DMS53 treated with DMSO at 0.1 percent for 48 hours (cell line): Measurements from ENCODE around the gene MYL5.
"Not testable (repeated sequence)": the region's sequence is repeated elsewhere in the genome, so short reads cannot be mapped to it uniquely, and the experiment has no call there.

Experiments used
- DNase-seq: peaks from one replicate; lab custom pipeline; 2025; ENCODE audit not compliant: unreplicated experiment; lab: John Stamatoyannopoulos, UW

Gene MYL5

DNA sequence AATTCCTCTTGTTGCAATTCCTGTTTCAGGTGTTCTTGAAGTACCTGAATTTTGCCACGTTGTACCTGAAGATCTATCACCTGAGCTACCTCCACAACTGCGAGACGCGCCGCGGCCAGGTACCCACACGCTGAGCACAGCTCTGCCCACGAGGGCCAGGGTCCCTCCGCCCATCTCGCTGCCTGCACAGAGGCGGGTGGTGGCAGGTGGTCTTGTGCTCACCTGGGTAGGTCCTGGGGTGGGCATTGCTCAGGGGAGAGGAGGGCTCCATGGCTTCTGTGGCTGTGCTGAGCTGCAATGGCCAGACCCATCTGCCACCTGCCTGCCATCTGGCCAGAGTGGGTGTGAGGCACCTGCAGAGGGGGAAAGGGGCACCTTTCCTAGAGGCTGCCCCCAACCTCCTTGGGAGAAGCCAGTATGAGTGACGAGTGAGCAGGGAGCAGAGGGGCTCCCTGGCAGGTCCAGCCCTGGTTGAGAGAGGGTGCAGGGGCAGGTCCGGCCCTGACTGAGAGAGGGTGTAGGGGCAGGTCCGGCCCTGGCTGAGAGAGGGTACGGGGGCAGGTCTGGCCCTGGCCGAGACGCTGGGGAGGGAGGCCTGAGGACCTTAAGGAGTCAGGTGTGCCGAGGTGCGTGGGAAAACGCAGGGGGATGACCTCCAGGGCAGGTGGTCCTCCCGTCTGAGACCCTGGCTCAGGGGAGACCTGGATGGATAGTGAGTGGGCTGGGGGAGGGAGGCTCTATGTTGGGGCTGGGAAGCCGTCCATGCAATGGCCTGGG lies 38.3 kb upstream of the MYL5 start:
- no peak for DNase-seq

DNA sequence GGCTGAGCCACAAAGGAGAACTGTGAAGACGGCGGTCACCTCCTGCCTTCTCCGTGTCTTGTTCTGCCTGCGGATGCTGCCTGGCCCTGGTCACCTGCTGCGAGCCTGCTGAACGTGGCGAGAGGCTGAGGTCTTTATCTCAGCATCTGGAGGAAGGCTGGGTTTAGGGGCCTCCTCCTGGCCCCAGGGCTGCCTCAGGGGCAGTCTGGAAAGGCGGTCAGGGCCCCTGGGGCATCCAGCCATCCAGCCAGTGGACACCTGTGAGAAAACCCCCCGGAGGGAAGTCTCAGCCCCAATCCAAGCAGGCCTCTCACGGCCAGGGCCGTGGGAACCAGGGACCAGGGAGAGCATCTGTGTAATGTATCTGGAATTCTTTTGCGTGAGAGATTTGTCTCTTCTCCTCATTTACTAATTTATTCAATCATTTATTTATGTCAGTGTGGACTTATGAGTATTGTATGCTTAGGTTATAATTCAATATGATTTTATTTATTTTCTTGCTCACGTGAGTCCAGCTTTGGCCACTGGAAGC lies 37.6 kb upstream of the MYL5 start:
- DNase-seq = no peak

GRCh38 chr4:637536-638280 lies 36.6 kb upstream of the MYL5 start:
- DNase-seq = no peak

GRCh38 chr4:642366-642765 lies 32.0 kb upstream of the MYL5 start:
- DNase-seq = not testable (repeated sequence)

- DNase-seq = no peak
These were observed 27.9 kb upstream of the MYL5 start for GRCh38 chr4:646460-646859.

DNA sequence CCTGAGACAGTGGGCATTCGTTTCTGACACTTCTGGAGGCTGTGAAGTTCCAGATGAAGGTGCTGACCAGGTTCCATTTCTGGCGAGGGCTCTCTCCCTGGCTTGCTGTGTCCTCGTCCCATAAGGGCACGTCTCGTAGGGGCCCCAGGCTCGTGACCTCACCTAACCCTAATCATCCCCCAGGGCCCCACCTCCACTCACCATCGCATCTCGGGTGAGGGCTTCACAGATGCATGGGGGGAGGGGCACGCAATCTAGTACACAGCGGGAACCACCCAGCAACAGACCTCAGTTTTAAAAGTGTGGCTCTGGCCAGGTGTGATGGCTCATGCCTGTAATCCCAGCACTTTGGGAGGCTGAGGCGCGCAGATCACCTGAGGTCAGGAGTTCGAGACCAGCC lies 26.9 kb upstream of the MYL5 start:
- DNase-seq = no peak

DNA sequence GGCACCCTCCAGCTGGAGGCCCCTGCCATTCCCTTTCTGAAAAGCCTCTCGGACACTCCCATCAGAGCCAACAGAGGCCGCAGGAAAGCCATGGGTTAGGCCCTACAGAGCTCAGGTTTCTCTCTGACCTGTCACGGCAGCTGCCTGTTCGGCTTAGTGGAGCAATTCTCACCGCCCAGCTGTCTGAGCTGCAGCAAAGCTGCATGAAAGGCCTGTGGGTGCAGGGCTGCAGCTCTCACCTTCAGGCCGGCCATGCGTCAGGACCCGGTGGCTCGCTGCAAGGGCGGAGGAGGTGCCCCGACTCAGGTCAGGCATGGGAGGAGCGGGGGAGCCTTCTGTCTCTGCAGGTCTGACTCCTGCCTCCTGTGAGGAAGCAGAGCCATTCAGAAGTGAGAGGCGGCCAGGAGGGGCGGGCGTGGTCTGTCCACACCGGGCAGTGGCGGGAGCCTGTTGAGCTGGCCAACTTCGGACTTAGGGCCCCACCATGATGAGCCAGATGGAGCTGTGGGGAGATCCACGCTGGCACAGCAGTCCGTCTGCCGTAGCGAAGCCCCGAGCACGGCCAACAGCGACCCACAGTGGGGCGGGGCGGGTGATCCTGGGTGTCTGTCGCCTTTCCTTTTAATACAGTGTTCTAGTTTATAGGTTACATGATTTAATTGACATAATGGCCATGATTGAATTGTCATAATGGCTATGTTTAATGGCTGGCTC lies 25.6 kb upstream of the MYL5 start:
- DNase-seq = no peak

GRCh38 chr4:649293-649625 lies 25.1 kb upstream of the MYL5 start:
- DNase-seq = no peak

DNA sequence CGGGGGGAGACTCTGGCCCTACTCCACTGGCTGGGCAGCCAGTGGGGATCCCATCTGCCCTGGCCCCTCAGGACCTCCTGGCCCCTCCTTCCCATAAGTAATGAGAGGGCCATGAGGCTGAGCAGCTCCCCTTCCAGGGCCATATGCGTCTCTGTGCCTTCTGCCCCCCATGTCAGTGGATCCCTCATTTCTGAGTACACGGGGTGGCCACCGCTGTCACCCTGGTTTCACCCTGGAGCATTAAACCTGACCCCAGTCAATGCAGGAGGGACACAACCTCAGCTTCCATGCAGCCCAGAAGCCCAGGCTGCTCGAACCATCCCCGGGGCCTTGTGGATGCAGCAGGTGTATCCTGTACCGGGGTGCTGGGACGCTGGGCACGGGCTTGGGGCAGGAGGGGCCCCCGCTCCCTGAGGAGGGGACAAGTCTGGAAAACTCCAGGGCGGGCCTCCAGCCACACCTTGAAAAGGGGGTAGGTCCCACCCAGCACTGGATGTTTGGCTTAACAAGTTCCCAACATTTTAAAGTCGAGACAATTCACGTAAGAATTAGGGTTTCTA lies 24.5 kb upstream of the MYL5 start:
- no peak for DNase-seq

DNA sequence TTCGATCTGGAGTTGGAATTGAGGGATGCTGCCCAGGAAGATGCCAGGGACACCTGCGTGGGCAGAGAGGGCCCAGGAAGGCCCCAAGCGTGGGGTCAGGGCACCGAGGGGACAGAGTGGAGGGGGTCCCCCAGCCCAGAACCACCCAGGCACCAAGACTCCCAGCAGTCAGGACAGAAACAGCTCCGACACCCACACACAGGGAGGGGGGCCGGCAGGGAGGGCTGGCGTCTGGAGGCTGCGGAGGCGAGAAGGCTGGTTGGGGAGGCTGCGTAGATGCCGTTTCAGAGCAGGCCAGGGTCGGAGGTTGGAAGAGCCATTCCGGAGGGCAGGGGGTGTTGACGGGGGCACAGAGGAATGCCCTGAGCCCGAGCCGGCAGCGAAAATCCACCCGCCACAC lies 23.9 kb upstream of the MYL5 start:
- DNase-seq = no peak

- DNase-seq = peak; percentile 93
These were observed 23.1 kb upstream of the MYL5 start for GRCh38 chr4:650951-651883.

DNA sequence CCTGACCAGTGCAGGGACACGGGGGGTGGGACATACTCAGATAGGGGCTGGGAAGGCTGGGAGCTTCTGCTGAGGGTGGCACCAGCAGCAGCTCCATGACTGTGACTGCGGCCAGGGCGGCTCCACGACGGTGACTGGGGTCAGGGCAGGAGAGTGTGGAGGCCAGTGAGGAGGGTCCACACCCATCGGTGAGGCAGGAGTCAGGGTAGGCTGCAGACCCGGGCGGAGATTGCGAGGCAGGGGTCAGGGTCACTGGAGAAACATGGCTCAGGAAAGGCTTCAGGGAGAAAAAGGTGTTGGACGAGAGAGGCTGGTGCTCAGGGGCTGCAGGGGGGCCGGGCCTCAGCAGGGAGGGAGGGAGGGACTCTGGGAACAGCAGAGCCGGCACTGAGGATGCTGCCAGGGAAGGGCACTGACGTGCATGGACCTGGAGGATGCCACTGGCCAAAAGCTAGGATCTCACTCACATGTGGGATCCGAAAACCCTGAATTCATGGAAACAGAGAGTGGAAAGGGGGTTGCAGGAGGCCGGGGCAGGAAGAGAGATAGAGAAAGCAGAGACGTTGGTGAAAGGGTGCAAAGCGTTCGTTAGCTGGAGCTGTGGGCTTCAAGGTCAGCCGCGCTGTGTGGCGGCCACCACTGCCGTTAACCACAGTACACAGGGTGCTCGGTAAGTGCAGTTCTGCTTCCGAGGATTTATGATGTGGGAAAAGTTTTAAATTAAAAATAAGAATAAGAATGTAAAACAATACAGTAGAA lies 22.3 kb upstream of the MYL5 start:
- DNase-seq = no peak

DNA sequence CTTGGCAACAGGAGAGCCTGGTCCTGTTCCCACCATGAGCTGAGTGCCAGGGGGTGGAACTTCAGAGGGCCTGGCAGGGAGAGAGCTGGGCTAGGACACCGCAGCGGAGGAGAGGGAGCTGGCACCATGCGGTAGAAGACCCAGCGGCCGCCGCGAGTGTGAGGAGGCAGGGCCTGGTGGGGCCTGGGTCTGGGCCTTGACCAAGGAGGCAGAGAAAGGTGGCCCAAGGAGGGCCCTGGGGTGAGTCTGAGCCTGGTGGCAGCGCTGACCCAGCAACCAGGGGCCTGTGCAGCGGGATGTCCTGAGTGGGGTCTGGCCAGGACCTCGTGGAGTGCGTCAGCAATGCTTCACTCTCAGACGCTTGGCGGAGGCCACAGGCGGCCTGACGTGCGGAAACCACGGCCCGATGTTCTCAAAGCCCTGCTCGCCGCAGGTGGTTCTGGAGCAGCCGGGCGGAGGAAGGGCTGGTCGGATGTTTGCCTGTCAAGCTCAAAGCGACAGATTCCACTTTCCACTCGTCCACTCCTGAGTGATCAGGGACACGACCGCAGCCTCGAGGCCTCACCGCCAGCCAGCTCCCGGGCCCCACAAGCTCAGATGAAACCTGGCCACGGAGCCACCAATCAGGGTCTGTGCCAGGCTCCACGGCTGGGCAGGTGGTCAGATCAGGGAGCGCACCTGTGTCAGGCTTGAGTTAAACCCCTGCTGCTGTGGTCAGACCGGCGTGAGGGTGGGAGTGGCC lies 21.1 kb upstream of the MYL5 start:
- DNase-seq = no peak

GRCh38 chr4:653831-654502 lies 20.4 kb upstream of the MYL5 start:
- DNase-seq = no peak

DNA sequence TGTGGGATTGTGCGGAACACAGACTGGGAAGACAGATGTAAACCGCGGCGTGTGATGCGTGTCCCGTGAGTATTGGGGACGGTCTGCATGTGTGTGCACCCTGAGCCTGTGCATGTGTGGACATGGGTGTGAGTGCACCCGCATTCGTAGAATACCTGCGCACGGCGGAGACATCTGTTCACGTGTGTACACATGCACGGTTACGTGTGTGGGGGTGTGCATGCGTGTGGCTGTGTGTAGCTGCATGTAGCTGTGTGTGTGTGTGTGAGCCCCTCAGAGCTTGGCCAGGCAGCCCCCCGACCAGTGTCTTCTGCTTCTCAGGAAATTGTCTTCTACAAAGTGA lies 19.9 kb upstream of the MYL5 start:
- DNase-seq = no peak

DNA sequence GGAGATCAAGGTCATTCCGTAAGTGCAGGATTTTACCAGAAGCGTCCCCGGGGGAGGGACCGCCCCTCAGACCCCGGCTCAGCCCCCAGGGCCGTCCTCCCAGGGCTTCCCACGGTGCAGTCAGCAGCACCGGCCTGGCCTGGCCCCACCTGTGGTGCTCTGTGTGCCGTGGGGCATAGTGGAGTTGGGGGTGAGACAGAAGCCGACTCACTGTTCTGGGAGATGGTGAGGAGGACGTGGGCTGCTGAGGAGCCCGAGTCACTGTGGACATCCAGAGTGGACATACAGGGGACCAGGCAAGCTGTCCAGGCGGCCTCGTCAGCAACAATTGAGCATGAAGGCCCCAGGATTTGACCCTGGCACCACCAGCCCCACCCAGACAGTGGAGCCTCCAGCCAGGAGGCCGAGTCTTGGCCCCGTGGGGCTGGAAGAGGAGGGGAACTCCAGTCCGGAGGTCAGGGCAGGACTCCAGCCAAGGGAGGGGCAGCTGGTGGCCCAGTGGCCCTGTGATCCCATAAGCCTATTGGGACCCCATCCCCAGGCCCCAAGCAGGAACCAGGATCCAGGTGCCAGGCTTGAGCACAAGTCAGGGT lies 19.4 kb upstream of the MYL5 start:
- no peak for DNase-seq

DNA sequence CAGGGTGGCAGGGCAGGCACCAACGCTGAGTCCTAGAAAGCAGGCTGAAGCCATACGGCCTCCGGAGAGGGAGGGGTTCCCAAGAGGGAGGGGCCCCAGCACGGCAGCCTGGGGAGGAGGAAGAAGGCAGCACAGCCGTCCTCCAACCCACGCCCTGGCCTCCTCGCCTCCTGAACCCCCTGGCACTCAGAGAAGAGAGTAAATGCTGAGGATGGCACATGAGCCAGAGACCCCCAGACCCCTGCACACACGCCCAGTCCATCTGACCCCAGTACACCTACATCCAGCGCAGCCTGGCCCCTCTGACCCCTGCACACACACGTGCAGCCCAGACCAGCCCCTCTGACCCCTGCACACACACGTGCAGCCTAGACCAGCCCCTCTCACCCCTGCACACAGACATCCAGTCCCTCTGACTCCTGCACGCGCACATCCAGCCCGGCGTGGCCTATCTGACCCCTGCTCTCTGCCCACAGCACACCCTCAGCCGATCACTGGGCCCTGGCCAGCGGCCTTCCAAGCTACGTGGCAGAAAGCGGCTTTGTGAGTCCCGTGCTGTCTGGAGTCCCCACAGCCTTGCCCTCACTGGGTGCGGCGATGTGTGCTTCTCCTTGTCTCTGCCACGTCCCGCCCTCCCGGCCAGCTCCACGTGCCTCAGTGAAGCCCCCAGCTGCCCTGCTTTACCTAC lies 18.7 kb upstream of the MYL5 start:
- DNase-seq = no peak
